ENCODE measurements around the gene PRR27.

DNA sequence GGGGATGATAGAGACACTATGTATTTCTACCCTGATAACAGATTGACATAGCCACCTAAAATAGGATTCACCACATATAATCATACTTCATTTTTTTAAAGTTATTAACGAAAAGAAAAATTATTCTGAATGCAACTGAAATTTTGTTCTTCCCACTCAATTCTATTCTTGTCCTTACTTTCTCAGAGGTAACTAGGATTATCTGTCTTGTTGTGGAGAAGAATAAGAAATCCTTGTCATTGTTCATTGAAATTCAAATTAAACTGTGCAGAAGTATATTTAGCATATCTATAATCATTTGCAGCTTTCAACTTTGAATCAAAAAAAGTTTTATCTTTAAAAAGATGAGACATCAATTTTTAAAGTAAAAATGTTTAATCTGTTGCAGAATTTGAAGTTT is 40.4 kb upstream of the PRR27 start:
- TF ChIP-seq CTCF (IDR thresholded peaks at IDR 0.05; ENCODE audit: insufficient read depth, low read depth, low read length) (no peak), EZH2 (IDR thresholded peaks at IDR 0.05; ENCODE audit: insufficient read depth, low read length) (no peak)

All from astrocyte (in vitro differentiated cells and primary cell).